IPS-18c (cell line): ENCODE data around the gene SNED1.

Experiments
- H3K4me3 ChIP-seq: 2 replicates; pipeline ENCODE4 v1.7.0; 2013; ENCODE audit warnings: low read depth, mild to moderate bottlenecking, low read length, moderate library complexity; ENCODE audit not compliant: insufficient read depth
- H3K9me3 ChIP-seq: one replicate; pipeline ENCODE4 v1.6.1; 2013; ENCODE audit warnings: mild to moderate bottlenecking, low read length, moderate library complexity; ENCODE audit not compliant: control insufficient read depth, insufficient read depth

SNED1 gene

DNA sequence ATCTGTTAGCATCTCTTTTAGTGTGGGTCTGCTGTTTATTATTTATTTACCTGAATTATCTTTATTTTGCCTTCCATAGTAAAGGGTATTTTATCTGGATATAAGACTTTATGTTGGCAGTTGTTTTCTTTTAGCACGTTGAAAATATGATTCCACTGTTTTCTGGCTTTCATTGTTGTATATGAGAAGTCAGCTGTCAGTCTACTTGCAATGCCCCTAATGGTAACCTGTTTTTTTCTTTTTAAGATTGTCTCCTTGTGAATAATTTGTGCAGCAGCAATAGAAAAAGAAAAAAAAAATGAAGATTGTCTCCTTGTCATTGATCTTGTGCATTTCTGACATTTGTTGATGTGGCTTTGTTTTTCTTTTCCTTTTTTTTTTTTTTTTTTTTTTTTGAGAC, 27.2 kb downstream of the SNED1 start:
- H3K9me3 ChIP-seq: peaks cover 9% of the 10 kb centered on the region

DNA sequence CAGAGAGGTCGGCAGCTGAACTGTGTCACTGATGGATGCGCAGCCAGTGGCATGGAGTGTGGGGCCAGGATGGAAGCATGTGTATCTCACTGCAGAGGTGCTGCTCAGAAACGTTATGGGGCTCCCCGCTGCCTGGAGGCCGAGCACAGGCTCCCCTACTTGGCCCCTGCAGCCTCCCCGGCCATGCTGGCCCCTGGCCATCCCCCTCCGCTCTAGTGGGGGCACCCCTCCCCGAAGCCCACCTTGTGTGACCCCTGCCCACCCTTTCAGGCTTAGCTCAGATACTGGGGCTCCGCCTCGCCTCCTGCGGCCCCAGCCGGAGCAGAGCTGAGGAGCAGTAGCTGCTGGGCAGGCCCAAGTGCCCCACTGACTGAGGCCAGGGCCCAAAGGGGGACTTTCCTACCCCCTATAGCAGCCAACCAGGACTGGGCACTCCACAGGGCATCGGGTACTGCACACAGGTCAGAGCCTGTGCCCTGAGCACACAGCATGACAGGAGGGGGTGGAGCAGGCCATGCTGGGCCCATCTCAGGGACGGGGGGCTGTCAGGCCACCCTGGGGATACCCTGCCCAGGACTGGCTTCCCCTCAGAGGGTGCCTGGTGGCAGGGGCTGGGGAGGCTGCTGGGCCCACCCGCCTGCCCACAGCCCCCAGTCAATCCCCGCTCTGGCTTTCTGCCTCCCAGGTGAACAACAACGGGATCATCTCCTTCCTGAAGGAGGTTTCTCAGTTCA, 31.3 kb downstream of the SNED1 start:
- H3K4me3 ChIP-seq: no peak overlapping the region

More for the DNA sequence above, 27.2 kb downstream of the SNED1 start:
- no peak overlapping the region for H3K4me3 ChIP-seq

DNA sequence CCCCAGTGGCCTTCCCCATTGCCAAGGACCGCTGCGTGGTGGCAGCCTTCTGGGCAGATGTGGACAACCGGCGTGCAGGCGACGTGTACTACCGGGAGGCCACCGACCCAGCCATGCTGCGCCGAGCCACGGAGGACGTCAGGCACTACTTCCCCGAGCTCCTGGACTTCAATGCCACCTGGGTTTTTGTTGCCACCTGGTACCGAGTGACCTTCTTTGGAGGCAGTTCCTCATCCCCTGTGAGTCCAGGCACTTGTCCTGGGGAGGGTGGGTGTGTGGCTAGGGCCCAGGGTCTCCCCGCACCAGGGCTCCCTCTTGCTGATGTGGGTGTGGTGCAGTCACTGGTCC, 31.9 kb downstream of the SNED1 start:
- H3K4me3 ChIP-seq: no peak overlapping the region
- peaks cover 3% of the 10 kb centered on the region for H3K9me3 ChIP-seq

More for the DNA sequence above, 31.3 kb downstream of the SNED1 start:
- peaks cover 8% of the 10 kb centered on the region for H3K9me3 ChIP-seq

DNA sequence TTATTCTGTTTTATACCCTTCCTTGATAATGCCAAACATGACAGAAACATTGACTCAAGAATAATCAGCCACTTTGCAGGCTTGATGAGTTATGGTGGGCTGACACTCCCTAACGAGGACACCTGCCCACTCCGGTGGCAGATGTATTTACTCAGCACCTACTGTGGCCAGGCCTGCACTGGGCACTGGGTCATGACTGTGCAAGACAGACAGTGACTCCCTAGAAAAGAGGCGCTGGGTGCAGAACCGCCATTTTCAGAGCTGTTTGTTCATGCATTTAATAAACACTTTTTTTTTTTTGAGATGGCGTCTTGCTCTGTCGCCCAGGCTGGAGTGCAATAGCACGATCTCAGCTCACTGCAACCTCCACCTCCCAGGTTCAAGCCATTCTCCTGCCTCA, 32.5 kb downstream of the SNED1 start:
- Histone ChIP-seq H3K9me3 (peaks cover 3% of the 10 kb centered on the region), H3K4me3 (no peak overlapping the region)

DNA sequence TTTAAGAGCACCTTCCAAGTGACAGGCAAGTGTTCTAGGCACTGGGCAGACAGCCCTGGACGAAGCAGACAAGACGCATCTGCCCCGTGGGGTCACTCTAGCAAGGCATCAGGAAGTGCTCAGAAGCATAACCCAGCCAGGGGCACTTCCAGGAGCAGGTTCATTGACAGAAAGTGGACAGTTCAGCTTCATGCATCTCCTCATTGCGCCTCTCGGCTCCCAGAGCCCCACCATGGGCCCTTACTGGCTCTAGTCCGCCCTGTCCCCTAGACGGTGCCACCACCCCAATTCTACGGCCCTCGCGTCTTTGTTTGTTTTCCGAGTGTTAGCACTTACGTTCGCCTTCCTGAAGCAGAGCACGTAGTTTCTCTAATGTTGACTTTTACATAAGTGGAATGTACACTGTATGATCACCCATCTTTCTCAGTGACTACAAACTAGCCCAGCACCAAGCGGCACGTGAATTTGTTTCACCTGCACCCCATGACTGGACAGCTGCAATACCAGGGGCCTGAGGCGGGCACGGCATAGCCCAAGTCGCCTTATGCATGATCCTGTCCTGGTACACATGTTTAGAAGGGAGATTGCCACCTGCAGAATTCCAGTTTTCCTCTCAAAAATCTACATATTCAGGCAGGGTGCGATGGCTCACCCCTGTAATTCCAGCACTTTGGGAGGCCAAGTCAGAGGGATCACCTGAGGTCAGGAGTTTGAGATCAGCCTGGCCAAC, 33.2 kb downstream of the SNED1 start:
- no peaks in the 10 kb centered on the region for H3K9me3 ChIP-seq
- no peak overlapping the region for H3K4me3 ChIP-seq

DNA sequence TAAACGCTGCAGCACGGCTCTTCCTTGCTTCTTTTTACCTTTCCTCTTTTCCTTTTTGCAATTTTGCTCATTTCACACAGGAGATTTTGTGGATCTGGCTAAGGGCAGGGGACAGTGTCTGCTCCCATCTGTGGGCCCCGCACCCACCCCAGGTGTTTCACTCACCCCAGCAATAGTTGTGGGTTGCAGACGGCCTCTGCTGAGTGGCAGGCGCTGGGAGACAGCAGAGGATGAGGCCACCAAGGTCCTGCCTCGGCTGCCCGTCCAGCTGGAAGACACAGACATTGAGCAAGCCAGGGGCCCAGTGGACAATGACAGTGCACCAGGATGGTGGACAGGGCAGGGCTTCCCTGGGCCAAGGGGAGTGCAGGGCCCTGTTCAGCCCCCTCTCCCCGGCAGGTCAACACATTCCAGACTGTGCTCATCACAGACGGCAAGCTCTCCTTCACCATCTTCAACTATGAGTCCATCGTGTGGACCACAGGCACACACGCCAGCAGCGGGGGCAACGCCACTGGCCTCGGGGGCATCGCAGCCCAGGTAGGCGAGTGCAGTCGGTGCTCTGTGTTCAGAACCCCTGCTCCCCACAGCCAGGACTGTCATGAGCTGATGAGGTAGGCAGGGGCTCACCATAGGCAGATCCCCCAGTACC, 35.0 kb downstream of the SNED1 start:
- no peaks in the 10 kb centered on the region for H3K9me3 ChIP-seq
- H3K4me3 ChIP-seq: no peak overlapping the region

DNA sequence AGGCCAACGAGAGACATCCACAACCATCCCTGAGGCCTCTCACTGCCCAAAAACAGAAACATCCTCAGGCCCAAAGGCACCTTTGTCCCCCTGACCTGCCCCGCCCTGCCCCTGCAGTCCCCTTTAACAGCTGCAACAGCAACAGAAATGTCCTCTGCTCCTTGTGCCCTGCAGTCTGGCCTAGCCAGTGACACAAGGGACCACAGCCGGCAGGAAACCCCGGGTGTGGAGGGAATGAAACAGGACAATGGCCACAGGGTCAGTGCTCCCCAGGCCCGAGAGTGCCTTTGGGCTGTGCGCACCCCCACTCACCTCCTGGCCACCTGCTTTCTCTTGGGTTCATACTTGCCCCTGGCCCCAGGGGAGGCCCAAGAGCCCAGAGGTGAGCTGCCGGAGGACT, 35.6 kb downstream of the SNED1 start:
- H3K9me3 ChIP-seq: no peaks in the 10 kb centered on the region

DNA sequence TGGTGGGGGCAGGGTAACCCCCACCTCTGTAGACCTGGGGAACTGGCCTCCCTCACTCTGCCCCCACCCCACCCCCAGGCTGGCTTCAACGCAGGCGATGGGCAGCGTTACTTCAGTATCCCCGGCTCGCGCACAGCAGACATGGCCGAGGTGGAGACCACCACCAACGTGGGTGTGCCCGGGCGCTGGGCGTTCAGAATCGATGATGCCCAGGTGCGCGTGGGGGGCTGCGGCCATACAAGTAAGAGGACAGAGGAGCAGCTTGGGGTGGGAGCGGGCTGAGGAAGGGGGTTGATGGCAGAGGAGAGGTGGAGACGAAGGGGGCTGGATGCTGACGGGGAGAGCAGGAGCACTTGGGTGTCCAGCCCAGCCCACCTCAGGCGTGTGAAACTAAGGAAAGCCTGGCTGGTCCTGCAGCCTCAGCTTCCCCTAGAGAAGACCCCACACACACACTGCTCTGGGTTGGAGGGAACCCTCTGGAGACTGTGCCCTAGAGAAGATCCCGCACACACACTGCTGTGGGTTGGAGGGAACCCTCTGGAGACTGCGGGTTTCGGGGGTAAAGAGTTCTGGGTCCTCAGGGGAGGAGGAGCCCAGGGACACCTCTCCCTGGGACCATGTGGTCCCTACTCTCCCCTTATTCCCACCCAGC, 36.2 kb downstream of the SNED1 start:
- H3K4me3 ChIP-seq: no peak overlapping the region
- H3K9me3 ChIP-seq: no peaks in the 10 kb centered on the region

More for the DNA sequence above, 35.6 kb downstream of the SNED1 start:
- no peak overlapping the region for H3K4me3 ChIP-seq

DNA sequence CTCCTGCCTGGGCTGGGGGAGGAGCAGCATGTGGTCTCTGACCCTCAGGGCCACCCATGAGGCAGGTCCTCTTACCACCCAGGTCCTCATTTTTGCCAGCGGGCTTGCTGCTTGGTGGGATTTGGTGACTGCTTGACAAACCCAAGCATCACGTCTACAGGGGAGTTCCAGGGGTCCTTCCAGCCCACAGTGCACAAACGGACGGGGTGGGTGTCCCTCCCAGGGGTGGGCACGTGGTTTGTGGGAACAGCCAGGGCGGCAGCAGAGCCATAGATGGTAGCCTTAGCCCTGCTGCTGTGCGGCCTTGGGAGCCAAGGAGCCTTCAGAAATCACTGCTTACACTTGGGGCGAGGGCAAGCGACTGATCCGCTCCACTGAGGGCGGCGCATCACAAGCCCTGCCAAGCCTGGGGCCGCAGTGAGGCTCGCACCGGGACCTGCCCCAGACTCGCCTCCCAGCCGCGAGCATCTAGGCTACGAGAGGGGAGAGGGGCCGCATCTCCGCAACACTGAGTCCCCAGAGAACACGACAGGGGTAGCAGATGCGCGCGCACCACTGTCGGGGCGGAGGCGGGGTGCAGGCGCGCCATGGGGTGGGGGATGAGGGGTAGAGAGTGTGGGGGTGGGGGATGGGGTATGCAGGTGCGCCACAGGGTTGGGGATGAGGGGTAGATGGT, 36.9 kb downstream of the SNED1 start:
- no peak overlapping the region; the same call in 1 of the 2 replicates for H3K4me3 ChIP-seq

DNA sequence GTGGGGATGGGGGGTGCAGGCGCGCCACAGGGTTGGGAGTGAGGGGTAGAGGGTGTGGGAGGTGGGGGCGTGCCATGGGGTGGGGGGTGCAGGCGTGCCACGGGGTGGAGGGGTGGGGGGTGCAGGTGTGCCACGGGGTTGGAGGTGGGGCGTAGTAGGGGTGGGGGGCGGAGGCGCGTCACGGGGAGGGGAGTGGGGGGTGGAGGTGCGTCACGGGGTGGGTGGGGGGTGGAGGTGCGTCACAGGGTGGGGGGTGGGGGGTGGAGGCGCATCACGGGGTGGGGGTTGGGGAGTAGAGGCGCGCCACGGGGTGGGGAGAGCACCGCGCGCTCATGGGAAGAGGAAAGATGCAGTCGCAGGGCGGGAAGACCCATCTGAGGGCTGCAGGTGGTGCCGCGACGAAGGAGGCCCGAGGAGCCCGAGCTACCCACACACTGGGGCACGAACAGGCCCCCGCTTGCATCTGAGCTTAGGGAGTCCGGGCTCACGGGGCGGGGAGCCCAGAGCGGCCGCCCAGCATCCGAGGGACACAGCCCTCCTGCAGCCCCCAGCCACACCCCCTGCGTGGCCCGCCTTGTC, 37.5 kb downstream of the SNED1 start:
- H3K9me3 ChIP-seq: no peaks in the 10 kb centered on the region
- H3K4me3 ChIP-seq: peak overlapping the region; percentile 41

More for the DNA sequence above, 36.9 kb downstream of the SNED1 start:
- H3K9me3 ChIP-seq: no peaks in the 10 kb centered on the region

DNA sequence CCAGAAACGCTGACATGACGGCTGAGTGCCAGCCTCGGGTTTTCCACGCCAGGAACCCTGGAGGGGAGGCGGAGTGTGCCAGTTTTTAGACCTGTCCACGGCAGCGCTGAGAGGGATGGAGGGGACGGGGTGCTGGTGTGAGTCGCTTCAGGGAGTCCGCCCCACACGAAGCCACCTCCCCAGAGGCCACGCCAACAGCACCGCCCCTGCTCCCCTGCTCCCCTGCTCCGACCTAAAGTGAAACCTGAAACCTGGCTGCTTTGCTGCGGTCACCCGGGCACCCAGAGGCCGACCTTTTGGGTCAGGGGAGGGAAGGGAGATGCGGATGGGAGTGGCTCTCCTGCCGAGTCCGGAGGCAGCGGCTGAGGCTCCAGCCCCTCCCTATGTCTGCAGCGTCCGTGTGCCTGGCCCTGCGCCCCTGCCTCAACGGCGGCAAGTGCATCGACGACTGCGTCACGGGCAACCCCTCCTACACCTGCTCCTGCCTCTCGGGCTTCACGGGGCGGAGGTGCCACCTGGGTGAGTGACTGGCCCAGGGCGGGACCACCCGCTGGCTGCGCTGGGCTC, 38.1 kb downstream of the SNED1 start:
- H3K4me3 ChIP-seq: peak overlapping the region; percentile 41

DNA sequence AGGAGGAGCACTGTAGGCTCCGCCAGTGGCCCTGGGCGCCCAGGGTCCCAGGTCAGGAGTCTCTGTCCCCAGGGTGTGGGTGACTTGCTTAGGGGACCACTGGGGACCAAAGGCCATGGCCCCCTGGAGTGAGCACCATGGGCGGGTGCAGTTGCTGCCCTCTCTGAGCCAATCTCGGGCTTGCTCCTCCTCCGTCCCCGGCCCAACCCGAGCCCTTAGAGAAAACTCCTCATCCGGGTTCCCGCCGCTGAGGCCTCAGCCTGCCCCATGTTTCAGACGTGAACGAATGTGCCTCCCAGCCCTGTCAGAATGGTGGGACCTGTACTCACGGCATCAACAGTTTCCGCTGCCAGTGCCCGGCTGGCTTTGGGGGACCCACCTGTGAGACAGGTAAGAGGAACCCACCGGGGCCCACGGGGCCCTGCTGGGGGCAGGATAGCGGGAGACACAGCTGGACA, 38.6 kb downstream of the SNED1 start:
- no peaks in the 10 kb centered on the region for H3K9me3 ChIP-seq
- peak overlapping the region; percentile 41; the same call in 1 of the 2 replicates for H3K4me3 ChIP-seq

More for the DNA sequence above, 38.1 kb downstream of the SNED1 start:
- H3K9me3 ChIP-seq: no peaks in the 10 kb centered on the region

DNA sequence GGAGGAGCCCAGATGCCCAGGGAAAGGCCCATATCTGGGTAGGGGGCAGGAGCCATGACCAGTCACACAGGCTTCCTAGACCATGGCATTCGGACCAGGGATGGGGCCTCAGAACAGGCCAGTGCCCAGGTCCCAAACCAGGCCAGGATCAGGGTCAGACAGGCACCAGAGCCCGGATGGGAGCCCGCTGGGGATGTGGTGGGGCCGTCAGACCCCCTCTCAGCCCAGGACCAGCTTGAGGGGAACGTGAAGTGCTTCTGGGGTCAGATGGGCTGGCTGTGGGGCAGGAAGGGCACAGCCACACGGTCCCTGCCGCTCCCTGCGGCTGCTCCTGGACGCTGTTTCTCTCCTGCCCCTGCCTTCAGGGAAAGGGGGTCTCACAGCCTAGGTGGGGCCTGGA, 39.1 kb downstream of the SNED1 start:
- no peaks in the 10 kb centered on the region for H3K9me3 ChIP-seq
- H3K4me3 ChIP-seq: no peak overlapping the region

DNA sequence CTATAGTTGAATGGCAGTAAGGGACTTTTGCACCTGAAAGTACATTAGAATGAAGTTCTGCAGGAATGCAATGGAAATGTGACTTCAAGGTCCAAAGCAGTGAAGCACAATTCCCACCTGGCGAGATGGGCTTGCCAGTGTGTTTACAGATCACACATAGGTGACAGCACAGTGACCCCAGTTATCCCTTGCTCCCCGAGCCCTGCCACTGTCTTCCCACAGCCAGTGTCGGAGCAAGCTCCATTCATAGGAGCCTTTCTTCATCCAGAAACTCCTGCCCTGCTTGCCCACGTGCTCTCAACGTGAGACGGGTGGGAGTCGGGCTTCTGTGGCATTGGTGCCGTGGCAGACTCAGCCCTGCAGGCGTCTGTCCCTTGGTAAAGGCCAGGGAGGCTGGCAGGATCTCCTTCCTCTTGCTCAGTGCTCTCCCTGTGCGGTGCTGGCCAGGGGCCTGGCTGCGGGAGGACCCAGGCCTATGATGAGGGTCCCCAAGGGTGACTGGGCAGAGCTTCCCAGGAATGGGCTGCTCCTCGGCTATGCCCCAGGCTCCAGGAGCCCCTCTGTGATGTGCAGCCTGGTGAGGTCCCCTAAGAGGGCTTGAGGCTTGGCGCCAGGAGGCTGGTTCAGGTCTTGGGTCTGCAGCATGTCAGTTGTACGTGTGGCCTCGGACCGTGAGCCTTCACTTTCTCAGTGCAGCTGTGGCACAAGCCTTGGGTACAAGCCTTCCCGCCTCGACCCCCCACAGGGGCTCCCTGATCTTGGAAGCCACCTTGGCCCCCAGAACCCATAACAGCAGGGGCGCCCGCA, 40.2 kb downstream of the SNED1 start:
- no peak overlapping the region for H3K4me3 ChIP-seq
- H3K9me3 ChIP-seq: no peaks in the 10 kb centered on the region

DNA sequence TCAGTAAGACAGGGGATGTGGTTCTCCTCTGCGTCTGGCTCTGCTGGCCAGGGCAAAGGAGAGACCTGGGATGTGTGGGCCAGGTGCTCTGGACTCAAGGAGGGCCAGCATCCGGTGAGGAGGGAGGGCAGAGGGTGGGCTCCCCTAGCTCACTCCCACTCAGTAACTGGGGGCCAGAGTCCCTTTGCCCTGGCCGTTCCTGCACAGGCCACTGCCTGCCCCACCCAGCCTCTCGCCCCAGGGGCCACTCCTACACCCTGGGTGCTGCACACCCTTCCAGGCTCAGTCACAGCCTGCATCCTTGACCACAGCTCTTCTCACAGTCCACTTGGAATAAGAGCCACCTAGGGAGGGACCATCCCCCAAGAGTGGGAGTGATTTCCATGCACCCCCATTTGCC, 41.0 kb downstream of the SNED1 start:
- no peak overlapping the region for H3K4me3 ChIP-seq
- H3K9me3 ChIP-seq: peaks cover under 1% of the 10 kb centered on the region
